Measurements from ENCODE around the gene SGMS1. TPM values are rescaled to one million over a fixed set of nuclear protein-coding genes. Genes with fewer than 3 reads are reported as not detected.

Gene SGMS1
- total and polyA plus RNA-seq, 11 donors: 6.9 to 40.6 (median 19.6) TPM

DNA sequence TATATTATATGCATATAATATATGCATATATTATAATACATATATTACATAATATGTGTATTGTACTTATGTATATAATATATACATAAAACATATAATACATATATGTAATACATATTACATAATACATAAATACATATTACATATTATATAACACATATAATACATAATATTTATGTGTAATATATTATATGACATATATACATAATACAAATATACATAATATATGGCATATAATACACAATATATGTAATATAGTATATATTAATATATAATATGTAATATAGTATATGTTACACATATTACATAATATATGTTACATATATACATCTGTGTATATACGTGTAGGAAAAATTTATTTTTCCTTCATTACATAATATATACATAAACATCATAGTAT, 63.4 kb downstream of the SGMS1 start:
- intact Hi-C loops (cut with DNase I): no loop called here
- no peak for TF ChIP-seq POLR2A (IDR thresholded peaks at IDR 0.05)
- TF ChIP-seq, protein P1, sequence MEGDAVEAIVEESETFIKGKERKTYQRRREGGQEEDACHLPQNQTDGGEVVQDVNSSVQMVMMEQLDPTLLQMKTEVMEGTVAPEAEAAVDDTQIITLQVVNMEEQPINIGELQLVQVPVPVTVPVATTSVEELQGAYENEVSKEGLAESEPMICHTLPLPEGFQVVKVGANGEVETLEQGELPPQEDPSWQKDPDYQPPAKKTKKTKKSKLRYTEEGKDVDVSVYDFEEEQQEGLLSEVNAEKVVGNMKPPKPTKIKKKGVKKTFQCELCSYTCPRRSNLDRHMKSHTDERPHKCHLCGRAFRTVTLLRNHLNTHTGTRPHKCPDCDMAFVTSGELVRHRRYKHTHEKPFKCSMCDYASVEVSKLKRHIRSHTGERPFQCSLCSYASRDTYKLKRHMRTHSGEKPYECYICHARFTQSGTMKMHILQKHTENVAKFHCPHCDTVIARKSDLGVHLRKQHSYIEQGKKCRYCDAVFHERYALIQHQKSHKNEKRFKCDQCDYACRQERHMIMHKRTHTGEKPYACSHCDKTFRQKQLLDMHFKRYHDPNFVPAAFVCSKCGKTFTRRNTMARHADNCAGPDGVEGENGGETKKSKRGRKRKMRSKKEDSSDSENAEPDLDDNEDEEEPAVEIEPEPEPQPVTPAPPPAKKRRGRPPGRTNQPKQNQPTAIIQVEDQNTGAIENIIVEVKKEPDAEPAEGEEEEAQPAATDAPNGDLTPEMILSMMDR (IDR thresholded peaks at IDR 0.05): no peak
- no peaks in the 10 kb centered on the region for H3K27me3 ChIP-seq
- H3K9me3 ChIP-seq: no peaks in the 10 kb centered on the region
- 88 to 97% (median 93%) methylated on average over 1 of the region's 1 CpG for WGBS, 4 donors
- H3K27ac ChIP-seq: peak overlapping the region in 1 of 12 donors; percentile 22
- H3K36me3 ChIP-seq: no peaks in the 10 kb centered on the region
- ATAC-seq (no peak), DNase-seq (no peak)
- no peak overlapping the region for H3K4me3 ChIP-seq
- H3K4me1 ChIP-seq: peaks cover 0 to 61% (median 49%) of the 10 kb centered on the region in 12 donors

DNA sequence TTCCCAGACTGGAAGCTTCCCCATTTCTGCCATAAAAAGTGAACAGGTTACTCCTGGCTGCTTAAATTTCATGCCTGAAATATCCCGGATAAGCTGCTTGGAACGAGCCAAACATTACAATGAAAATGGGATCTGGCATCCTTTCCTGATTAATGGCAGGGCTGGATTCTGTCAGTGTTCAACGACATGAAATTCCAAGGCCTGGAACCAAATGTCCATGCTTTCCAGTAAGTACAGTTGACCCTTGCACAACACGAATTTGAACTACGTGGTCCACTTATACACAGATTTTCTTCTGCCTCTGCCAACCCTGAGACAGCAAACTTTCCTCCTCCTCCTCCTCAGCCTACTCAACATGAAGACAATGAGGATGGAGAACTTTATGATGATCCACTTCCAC, 65.4 kb downstream of the SGMS1 start:
- intact Hi-C loops (cut with DNase I): loop anchor here in 6 of 10 donors (5.0 to 10.0 kb wide), 4 partner anchors 64 to 234 kb away; partner anchors contain the start of gene SGMS1 (in 4 of the 6)
- Histone ChIP-seq H3K4me3 (no peak overlapping the region), H3K36me3 (no peaks in the 10 kb centered on the region), H3K27me3 (no peaks in the 10 kb centered on the region), H3K4me1 (peaks cover 3 to 80% (median 66%) of the 10 kb centered on the region in 12 donors), H3K9me3 (no peaks in the 10 kb centered on the region), H3K27ac (peak overlapping the region in 9 of 12 donors; percentile 1 to 50 (median 39))
- TF ChIP-seq POLR2A (IDR thresholded peaks at IDR 0.05): no peak
- TF ChIP-seq, protein P1 (IDR thresholded peaks at IDR 0.05): no peak
- DNase-seq (no peak), ATAC-seq (peak; percentile 51 to 75 (median 54))
- whole genome bisulfite sequencing, 4 donors: 14 to 24% (median 16%) methylated on average over 5 of the region's 5 CpGs

DNA sequence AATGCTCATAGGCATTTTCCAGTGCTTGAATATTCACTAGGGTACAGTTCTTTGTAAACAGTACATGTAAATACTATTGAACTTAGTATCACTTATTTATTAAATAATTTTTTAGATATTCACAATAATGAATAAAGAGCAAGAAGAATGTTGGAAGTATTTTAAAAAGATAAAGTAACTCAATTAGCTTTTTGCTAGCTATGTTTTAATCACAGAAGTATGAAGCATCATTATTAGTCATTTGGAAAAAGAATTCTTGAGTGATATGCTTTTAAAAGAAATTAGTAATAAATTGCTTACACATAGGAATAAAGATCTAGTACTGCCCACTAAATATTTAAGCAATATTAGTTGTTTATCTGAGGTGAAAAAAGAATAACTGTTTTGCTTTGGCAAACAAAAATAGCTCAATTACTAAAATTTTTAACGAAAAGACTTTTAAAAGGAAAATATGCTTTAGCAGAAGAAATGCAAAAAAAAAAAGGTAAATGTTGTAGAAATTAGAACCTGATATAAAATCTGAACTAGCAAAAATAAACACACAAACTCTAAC, 66.5 kb downstream of the SGMS1 start:
- TF ChIP-seq, protein P1 (IDR thresholded peaks at IDR 0.05): no peak
- no peak for TF ChIP-seq POLR2A (IDR thresholded peaks at IDR 0.05)
- intact Hi-C loops (cut with DNase I): loop anchor here in 6 of 10 donors (2.0 to 10.0 kb wide), 5 partner anchors 65 to 232 kb away; partner anchors contain the start of gene SGMS1 (in 4 of the 6)
- no peaks in the 10 kb centered on the region for H3K36me3 ChIP-seq
- H3K27ac ChIP-seq: peak overlapping the region in 5 of 12 donors; percentile 11 to 50 (median 39)
- no peak overlapping the region for H3K4me3 ChIP-seq
- WGBS, 4 donors: 86 to 91% (median 90%) methylated on average over 1 of the region's 1 CpG
- H3K9me3 ChIP-seq: no peaks in the 10 kb centered on the region
- peaks cover 3 to 91% (median 74%) of the 10 kb centered on the region in 12 donors for H3K4me1 ChIP-seq
- H3K27me3 ChIP-seq: no peaks in the 10 kb centered on the region
- ATAC-seq (no peak), DNase-seq (no peak)

DNA sequence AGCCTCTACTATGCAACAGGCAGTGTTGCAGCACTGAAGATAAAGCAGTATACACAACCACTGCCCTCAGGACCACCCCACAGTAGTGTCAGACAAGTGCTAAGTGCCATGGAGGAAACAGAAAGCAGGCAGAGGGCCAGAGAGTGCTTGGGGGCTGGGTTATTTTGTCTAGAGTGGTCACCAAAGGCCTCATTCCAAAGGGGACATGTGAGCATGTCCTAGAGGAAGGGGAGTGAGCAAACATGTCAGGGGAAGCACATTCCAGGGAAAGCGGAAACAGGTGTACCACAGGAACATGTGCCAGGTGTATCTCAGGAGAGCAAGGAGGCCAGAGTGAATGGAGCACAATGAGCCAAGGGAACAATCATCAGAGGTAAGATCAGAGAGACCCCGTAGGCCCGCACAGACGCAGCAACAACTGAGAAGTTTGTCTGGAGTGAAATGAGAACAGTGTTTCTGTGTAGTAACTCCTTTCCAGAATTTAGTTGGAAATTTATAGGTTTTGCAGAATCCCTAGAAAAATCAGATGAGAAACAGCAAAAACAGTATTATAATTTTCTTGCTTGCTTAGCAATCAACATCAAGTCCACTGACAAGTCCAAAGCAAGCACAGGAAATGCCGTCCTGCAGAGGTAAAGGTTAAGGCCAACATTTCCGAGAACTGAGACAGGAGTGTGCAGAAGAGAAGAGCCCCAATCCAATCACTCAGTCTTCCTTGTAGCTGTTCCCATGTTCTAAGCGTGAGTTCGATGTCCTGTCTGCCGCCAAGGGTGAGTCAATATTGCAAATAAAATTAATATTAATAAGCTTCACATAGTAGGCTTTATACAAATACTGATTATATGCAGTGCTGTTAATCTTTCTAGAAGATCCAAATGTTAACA, 67.3 kb downstream of the SGMS1 start:
- no peak for ATAC-seq
- Histone ChIP-seq H3K4me3 (no peak overlapping the region), H3K36me3 (no peaks in the 10 kb centered on the region), H3K4me1 (peaks cover 3 to 92% (median 72%) of the 10 kb centered on the region in 12 donors), H3K27ac (peak overlapping the region in 10 of 12 donors; percentile 15 to 67 (median 48)), H3K27me3 (no peaks in the 10 kb centered on the region), H3K9me3 (no peaks in the 10 kb centered on the region)
- TF ChIP-seq, protein P1 (IDR thresholded peaks at IDR 0.05): no peak
- TF ChIP-seq POLR2A (IDR thresholded peaks at IDR 0.05): no peak
- no peak for DNase-seq
- 71 to 77% (median 74%) methylated on average over 9 of the region's 9 CpGs for WGBS, 4 donors
- intact Hi-C loops (cut with DNase I): loop anchor here in 6 of 10 donors (2.0 to 10.0 kb wide), 5 partner anchors 66 to 232 kb away; partner anchors contain the start of gene SGMS1 (in 4 of the 6)

All from heart left ventricle (tissue), 16 donors.